ENCODE data around the gene RASSF1.
"Not testable (repeated sequence)": the region's sequence is repeated elsewhere in the genome, so short reads cannot be mapped to it uniquely, and the experiment has no call there.

Gene RASSF1

GRCh38 chr3:50322386-50323091 lies 18.1 kb downstream of the RASSF1 start, which contains the start of gene HYAL2:
TSS of gene HYAL2 (minus strand) at chr3:50322745. CDS start at chr3:50320489, 2,256 bp downstream.
- no peak for DNase-seq

GRCh38 chr3:50322115-50322385 lies 18.6 kb downstream of the RASSF1 start:
- DNase-seq = no peak

DNA sequence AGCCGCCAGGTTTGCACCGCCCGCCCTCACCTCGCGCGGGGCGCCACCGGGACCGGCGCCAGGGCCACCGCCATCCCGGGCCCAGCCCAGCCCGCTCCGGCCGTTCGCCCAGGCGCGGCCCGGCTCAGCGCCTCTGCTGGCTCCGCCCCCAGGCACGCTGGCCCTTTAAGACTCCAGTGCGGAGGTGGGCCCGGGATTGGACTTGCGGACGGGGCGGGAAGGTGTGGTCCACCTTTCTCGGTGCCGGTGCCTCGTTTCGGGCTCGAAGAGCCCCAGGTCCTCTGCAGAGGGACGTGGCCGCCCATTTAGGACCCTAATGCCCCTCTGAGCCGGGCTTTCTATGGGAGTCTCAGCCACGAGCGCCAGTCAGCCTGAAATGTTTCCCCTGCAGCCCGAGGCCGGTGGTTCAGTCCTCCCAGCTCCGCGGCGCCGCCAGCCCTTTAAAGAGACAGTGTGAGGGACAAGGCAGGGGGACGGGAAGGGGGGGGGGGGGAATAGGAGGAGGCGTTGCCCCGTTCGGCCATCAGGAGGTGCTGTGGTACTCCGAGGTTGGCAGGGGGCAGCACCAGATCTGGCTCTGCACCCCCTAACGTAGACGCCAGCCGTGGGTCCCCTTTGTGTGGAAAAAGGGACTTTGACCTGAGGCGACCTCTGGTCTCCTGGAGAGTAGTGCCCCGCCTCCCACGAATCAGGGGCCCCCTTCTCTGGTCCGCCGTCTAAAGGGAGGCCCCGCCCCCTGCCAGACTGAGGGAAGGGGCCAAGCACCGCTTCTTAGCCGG lies 19.1 kb downstream of the RASSF1 start:
- peak; percentile 88 for DNase-seq

DNA sequence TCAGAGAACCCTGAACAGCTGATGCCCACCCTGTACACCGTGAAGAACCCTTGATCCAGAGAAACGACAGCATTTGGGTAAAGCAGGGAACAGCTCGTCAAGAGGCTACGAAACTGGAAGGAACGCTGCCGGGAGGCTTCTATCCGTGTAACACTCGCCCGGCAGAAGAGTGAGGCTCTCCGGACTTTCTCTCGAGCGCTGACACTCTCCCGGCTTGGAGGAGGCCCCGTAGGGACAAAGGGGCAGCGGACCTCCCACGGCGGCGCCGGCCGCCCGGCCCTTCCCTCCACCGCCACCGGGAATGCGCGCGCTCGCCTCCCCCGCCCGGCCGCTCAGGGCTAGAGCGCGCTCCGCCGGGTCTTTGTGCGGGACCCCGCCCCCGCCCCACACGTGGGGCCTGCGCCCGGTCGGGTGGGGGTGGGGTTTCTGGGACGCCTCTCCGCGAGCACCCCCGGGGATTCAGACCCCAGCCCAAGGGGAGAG lies 19.7 kb downstream of the RASSF1 start:
- DNase-seq = peak; percentile 70

DNA sequence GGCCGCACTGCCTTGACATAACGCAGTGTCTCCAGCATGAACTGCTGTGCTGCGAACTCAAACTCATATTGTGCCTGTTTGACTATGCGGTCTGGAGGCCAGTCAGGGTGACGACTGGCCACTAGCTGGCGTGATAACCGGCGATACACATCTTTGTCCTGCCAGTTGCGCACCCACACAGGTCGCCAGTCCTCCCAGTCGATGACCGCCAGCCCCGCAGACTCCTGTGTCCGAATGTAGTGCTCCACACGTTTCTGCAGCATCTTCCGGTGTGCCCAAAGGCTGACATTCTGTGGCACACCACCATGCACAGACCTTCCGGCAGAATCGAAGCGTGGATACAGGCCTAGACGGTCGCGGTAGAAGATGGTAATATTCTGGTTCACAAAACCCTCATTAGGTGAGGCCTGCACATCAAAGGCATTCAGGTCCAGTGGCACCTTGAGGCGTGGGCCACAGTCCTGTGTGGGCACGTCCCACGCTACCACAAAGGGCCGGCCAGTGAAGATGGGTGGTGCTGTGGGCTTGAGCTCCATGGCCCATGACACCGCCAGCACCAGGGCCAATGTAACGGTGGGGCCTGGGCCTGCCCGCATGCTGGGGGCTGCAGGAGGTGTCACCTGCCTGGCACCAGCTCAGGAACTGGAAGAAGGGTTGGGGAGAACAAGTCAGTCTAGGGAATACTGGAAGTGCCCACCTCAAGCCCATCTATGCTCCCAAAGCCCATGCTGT lies 20.6 kb downstream of the RASSF1 start:
- no peak for DNase-seq

DNA sequence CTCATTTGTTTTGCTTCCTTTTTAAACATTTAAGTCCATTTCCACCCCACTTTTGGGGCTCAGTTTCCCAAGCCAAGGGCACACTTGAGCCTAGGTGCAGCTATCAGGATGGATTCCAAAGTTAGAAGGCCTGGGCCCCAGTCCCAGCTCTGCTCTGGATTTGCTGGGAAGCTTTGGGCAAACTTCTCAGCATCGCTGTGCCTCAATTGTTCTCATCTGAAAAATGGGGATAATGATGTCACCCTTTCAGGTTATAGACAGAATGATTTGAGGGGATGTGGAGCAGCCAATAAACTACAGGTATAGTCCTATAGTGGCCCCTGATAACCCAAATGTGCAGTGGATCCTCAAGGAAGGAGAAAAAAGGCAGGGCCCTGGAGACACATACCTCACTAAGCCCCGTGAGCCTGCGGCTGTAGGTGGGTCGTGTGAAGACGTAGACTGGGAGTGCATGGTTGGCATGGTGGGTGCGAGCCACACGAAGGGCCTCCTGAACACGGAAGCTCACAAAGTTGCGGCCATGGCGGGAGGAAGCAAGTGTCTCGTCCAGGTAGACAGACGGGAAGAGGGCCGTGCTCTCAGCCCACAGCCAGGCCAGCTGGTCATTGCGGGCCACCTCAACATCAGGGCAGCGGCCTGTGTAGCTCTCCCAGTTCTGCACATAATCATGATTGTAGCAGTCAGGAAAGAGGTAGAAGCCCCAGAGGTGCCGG lies 21.3 kb downstream of the RASSF1 start:
- DNase-seq = no peak

GRCh38 chr3:50318615-50319014 lies 22.0 kb downstream of the RASSF1 start:
- no peak for DNase-seq

- DNase-seq = no peak
Observed at GRCh38 chr3:50318163-50318562, 22.5 kb downstream of the RASSF1 start.

DNA sequence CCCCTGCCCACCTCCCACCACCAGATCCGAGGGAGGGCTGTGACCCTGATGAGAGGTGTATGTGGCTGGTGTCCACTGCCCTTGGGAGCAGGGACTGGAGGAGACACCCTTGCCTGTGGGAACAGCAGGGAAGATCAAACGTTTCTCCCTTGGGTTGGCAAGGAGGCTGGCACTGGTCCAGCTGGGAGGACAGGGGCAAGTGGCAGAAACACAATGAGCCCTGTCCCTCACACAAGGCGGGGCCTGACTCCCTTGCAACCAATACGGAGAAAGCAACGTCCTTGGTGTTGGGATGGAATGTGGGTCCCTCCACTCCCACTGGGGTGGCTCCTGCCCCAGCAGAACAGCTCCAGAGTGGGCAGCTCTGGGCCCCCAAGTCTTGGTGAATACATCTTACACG lies 23.3 kb downstream of the RASSF1 start:
- no peak for DNase-seq

DNA sequence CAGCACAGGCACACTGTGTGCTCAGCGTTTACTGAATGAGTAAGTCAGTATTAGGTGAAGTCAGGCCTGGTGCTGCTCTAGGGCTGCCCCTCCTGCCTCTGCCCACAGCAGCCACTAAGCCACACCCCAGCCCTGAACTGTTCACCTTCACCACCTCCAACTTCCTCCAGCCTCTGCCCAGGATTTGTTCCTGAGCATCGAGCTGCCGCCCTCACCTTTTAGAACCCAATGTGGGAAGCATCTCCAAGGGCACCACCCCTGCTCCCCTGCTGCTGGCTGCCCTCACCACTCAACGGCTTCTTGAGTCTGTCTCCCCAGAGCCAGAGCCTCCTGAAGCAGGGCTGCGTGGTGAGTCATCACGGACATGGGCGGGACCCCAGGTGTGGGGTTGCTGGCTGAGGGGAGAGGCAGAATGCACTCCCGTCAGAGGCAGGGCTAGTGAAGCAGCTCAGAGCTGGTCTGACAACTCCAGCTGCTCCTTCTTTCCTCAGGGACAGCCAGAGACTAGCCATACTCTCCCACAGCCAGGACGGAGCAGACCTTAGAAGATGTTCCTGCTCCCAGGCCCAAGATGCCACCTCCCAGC lies 23.9 kb downstream of the RASSF1 start:
- no peak for DNase-seq

GRCh38 chr3:50314816-50315215 lies 25.8 kb downstream of the RASSF1 start:
- no peak for DNase-seq

- no peak for DNase-seq
Observed at GRCh38 chr3:50314342-50314741, 26.3 kb downstream of the RASSF1 start.

GRCh38 chr3:50312041-50312440 lies 28.6 kb downstream of the RASSF1 start:
- DNase-seq = not testable (repeated sequence)

DNA sequence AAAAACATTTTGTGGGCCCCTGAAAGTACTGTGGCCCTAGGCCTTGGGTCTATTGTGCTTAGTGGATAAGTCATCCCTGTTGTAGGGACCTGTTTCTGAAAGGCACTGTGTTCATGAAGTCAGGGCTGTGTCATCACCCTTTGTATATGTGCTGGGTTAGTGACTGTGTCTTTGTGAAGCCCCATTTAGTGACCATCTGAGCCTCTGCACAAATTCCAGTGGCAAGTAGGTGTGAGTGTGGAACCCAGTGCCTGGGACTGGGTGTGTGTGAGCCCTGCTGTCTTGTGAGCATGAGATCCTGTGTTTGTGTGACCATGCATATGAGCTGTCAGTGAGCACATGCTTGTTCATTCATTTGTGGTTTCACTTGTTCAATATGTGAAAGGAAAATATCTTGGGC lies 36.0 kb downstream of the RASSF1 start:
- DNase-seq = no peak

GRCh38 chr3:50303013-50303815 lies 37.4 kb downstream of the RASSF1 start, which contains the start of gene HYAL1:
TSS of gene HYAL1 (minus strand) at chr3:50303574. CDS start at chr3:50302956, 618 bp downstream.
- DNase-seq = no peak

- DNase-seq = no peak
Observed at GRCh38 chr3:50302095-50303012, 38.3 kb downstream of the RASSF1 start.

- DNase-seq = no peak
Observed at GRCh38 chr3:50300681-50301254, 39.9 kb downstream of the RASSF1 start.

- DNase-seq = no peak
Observed at GRCh38 chr3:50299929-50300680, 40.5 kb downstream of the RASSF1 start.

- no peak for DNase-seq
Observed at GRCh38 chr3:50299638-50299928, 41.1 kb downstream of the RASSF1 start.
